Panc1 (cell line): ENCODE measurements around the gene GAN.

Experiments
- POLR2AphosphoS5 ChIP-seq: IDR thresholded peaks from 2 replicates; pipeline ENCODE4 v1.6.1; 2012; ENCODE audit warnings: mild to moderate bottlenecking, low read depth, low read length, moderate library complexity
- TF ChIP-seq, protein P1 (sequence below): fragments of 450-650 bp; IDR thresholded peaks from 2 replicates; pipeline ENCODE4 v1.5.1; 2017; ENCODE audit warnings: mild to moderate bottlenecking

DNA sequence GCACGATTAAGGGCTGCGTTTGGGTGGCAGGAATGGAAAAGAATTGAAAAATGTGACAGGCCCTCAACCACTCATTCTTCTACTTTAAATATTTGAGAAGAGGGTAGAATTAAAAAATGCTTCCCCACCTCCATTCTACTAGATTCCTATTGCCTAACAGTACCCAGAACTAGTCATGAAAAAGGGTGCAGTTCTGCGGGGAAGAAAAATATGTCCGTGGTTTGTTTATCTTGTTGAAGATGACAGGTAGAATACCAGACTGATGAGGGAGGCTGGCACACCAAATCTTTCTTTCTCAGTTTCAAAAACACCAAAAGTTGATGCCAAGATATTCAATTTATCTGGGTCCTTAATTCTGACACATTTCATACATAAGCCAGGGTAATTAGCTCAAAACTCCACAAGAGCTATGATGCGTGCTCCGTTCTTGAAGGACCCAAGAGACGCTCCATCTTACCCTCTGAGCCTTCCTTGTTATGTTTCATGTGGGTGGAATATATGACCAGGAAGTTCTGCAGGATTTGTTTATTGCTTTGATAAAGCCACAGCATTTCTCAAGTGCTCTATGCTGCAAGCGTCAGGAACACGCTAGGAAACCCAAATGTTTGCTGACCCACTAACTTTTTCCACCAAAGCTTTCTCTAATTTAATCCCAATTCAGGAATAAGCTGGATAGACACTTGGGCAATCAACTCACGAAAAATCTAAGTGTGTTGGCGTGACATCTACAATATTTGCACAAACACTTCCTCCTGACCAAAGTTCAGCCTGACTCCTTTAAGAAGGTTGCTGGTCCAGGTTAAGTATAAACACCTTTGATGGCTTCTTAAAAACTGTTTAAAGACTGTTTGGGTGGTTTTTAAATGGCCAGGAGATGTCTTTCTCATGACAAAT, 20.6 kb upstream of the GAN start:
- TF ChIP-seq, protein P1, sequence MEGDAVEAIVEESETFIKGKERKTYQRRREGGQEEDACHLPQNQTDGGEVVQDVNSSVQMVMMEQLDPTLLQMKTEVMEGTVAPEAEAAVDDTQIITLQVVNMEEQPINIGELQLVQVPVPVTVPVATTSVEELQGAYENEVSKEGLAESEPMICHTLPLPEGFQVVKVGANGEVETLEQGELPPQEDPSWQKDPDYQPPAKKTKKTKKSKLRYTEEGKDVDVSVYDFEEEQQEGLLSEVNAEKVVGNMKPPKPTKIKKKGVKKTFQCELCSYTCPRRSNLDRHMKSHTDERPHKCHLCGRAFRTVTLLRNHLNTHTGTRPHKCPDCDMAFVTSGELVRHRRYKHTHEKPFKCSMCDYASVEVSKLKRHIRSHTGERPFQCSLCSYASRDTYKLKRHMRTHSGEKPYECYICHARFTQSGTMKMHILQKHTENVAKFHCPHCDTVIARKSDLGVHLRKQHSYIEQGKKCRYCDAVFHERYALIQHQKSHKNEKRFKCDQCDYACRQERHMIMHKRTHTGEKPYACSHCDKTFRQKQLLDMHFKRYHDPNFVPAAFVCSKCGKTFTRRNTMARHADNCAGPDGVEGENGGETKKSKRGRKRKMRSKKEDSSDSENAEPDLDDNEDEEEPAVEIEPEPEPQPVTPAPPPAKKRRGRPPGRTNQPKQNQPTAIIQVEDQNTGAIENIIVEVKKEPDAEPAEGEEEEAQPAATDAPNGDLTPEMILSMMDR = no peak
- no peak for TF ChIP-seq POLR2AphosphoS5
